ENCODE measurements around the gene LDLRAD4.
"Not testable (repeated sequence)": the region's sequence is repeated elsewhere in the genome, so short reads cannot be mapped to it uniquely, and the experiment has no call there.

LDLRAD4 gene

GRCh38 chr18:13661779-13662256 lies 443.3 kb downstream of the LDLRAD4 start:
- DNase-seq (ENCODE audit: low read depth in 2 of 2) = no peak

DNA sequence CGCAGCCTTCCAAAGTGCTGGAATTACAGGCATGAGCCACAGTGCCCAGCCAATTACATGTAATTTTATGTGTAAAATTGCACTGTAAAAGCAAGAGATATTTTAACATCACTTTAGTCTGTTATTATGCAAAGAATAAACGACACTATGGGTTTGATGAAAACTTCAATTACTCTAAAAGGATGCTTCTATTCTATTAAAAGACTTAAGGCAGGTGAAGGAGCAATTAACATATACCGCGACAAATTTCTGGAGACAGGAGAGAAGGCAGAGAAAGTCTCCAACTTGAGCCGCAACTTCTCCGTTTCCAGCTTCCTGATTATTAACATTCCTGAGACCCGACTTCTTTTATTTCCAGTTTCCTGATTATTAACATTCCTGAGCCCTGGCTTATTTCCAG lies 454.1 kb downstream of the LDLRAD4 start:
- DNase-seq (ENCODE audit: low read depth in 2 of 2) = no peak

DNA sequence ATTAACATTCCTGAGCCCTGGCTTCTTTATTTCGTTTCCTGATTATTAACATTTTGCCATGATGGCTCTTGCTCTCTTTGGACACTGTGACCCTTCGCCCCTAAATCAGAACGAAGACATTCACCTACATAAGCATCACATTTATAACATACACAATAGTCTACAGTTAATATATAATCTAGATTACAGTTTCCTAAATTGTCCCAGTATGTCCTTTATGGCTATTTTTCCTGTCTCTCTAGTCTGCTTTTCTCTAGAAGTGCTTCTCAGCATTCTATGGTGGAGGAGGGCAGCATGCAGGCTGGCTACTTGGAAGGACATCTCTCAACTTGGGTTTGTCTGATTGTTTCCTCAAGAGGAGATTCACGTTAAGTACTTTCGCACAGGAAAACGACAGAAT lies 457.9 kb downstream of the LDLRAD4 start:
- no peak for DNase-seq (ENCODE audit: low read depth in 2 of 2)

GRCh38 chr18:13677350-13677749 lies 458.8 kb downstream of the LDLRAD4 start:
- DNase-seq (ENCODE audit: low read depth in 2 of 2) = not testable (repeated sequence)

GRCh38 chr18:13680612-13681011 lies 462.1 kb downstream of the LDLRAD4 start:
- no peak for DNase-seq (ENCODE audit: low read depth in 2 of 2)

- DNase-seq (ENCODE audit: low read depth in 2 of 2) = no peak
Observed at GRCh38 chr18:13681701-13682100, 463.1 kb downstream of the LDLRAD4 start.

DNA sequence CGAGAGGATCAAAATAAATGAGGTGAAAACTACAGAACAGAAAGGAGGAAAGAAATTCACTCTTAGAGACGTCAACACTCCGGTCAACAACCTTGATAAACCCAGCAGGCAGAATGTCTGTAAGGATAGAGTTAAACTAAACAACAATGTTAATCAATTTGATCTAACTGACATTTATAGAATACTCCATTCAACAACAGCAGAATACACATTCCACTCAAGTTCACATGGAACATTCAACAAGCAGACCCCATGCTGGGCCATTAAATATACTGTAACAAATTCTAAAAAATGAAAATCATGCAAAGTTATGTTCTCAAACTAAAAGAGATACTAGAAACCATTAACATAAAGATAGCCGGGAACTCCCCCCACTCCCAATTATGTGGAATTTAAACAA lies 466.0 kb downstream of the LDLRAD4 start:
- no peak for DNase-seq (ENCODE audit: low read depth in 2 of 2)

GRCh38 chr18:13688191-13689136 lies 469.9 kb downstream of the LDLRAD4 start:
- DNase-seq (ENCODE audit: low read depth in 2 of 2) = no peak

DNA sequence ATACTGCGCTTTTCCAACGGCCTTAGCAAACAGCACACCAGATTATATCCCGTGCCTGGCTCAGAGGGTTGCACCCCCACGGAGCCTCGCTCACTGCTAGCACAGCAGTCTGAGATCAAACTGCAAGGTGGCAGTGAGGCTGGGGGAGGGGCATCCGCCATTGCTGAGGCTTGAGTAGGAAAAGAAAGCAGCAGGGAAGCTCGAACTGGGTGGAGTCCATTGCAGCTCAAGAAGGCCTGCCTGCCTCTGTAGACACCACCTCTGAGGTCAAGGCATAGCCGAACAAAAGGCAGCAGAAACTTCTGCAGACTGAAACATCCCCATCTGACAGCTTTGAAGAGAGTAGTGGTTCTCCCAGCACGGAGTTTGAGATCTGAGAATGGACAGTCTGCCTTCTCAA lies 471.5 kb downstream of the LDLRAD4 start:
- not testable (repeated sequence) for DNase-seq (ENCODE audit: low read depth in 2 of 2)

DNA sequence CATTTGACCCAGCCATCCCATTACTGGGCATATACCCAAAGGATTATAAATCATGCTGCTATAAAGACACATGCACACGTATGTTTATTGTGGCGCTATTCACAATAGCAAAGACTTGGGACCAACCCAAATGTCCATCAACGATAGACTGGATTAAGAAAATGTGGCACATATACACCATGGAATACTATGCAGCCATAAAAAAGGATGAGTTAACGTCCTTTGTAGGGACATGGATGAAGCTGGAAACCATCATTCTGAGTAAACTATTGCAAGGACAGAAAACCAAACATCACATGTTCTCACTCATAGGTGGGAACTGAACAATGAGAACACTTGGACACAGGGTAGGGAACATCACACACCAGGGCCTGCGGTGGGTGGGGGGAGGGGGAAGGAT lies 476.8 kb downstream of the LDLRAD4 start:
- not testable (repeated sequence) for DNase-seq (ENCODE audit: low read depth in 2 of 2)

DNA sequence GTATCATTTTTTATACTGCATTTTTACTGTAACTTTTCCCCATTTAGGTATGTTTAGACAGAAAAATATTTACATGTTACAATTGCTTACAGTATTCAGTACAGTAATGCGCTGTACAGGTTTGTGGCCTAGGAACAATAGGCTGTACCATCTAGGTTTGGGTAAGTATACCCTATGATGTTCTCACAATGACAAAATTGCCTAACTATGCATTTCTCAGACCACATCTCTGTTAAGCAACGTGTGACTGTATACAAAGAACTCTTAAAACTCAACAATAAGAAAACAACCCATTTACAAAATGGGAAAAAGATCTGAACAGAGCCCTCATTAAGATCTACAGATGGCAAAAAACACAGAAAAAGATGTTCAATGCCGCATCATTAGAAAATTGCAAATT lies 478.4 kb downstream of the LDLRAD4 start:
- no peak for DNase-seq (ENCODE audit: low read depth in 2 of 2)

GRCh38 chr18:13700153-13700552 lies 481.6 kb downstream of the LDLRAD4 start:
- DNase-seq (ENCODE audit: low read depth in 2 of 2) = no peak
